GM21360 (cell line): ENCODE measurements around the gene MARCHF4.

Experiments
- ATAC-seq: cut with Tn5 transposase; IDR thresholded peaks from one replicate; pipeline ENCODE4 v1.9.1; 2021; ENCODE audit warnings: mild to moderate bottlenecking, moderate library complexity; ENCODE audit not compliant: unreplicated experiment

The MARCHF4 gene, protein sequence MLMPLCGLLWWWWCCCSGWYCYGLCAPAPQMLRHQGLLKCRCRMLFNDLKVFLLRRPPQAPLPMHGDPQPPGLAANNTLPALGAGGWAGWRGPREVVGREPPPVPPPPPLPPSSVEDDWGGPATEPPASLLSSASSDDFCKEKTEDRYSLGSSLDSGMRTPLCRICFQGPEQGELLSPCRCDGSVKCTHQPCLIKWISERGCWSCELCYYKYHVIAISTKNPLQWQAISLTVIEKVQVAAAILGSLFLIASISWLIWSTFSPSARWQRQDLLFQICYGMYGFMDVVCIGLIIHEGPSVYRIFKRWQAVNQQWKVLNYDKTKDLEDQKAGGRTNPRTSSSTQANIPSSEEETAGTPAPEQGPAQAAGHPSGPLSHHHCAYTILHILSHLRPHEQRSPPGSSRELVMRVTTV

DNA sequence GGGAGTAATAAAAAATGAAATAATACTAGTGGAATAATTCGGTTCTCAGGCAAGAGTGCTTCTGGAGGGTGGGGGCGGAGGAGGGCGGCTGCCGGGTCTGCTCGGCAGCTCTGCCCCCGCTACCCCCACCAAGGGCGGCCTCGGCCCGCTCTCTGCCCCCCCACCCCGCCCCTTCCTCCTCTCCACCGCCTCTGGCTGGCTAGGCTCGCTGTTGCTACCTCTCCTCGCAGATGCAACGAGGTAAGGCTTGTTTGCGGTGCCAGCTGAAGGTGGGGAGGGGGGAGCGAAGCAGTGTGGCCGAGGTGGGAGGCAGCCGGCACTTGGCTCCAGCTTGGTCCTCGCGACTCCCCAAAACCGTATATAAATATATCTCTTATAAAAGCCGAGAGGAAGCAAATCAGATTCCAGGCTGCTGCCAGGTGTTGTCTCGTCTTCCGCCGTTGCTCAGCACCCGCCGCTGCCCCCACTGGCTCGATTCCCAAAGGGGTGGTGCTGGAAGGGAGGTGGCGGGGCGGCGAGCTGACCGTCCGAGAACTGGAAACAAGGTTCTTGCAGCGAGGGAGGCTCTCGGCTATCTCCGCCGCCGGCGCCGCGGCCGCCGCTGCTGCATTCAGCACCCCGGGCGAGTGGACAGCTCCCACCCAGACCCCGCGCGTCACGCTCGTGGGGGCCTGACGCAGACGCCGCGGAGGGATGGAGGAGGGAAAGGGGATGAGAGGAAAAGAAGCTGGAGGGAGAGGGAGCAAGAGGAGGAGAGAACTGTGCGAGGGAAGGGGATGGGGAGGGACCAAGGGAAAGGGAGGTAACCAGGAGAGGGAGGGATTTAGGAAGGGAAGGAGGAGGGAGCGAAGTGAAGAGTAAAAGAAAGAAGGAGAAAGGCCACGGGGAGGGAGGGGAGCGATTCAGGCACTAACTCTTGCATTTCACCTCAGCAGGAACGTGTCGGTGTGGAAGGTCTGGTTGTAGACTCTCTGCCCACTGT lies at the start of gene MARCHF4:
Gene MARCHF4 (minus strand): TSS at position 763 of the 982 bp plus-strand sequence. CDS start 2,223 bp downstream, outside the sequence.
- no peak for ATAC-seq

DNA sequence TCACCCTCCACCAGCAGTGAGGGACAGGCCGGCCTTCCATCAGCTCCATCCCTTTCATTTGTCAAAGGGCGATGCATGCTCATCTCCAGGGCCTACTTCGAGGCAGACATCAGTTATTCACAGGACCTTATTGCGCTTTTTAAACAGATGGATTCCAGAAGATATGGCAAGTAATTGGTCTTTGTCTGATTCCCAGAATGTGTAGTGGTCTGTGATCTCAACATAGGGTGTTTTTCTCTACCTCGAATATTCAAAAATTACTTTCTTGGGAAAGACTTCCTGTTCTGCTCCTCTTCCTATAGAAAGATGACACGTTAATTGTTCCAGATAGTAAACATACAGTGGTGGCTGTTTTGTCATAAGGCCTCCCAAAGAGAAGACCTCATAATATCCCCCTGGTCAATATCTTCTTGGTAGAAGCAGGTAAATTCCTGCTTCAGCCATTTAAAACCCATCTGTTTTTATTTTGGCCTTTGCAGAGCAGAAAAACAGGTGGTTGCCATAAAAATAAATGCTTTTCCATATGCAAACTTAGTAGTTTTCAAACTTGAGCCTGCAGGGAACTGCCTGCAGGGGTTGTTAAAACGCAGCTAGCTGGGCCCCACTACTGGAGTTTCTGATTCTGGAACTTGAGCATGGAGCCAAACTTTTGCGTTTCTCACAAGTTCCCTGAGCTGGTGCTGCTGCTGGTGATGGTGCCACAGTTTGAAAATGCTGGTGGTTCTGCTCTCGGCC lies 48.3 kb upstream of the MARCHF4 start:
- ATAC-seq: no peak

DNA sequence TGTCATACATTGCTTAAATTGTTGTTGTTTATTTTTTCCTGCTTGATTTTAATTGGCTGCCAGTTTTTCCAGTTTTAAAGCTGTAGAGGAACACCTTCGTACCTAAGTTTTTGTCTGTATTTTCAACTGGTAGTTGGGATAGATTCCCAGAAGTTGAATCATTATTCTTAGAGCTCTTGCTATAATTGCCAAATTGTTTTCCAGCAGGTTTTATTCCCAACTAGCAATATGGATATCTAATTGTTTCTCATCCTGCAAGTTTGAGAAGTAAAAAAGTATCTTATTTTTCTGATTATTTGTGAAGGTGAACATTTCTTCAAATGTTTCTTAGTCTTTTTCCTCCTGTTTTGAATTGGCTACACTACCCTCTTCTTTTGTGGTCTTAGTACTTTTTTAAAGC lies 46.7 kb upstream of the MARCHF4 start:
- ATAC-seq: no peak

DNA sequence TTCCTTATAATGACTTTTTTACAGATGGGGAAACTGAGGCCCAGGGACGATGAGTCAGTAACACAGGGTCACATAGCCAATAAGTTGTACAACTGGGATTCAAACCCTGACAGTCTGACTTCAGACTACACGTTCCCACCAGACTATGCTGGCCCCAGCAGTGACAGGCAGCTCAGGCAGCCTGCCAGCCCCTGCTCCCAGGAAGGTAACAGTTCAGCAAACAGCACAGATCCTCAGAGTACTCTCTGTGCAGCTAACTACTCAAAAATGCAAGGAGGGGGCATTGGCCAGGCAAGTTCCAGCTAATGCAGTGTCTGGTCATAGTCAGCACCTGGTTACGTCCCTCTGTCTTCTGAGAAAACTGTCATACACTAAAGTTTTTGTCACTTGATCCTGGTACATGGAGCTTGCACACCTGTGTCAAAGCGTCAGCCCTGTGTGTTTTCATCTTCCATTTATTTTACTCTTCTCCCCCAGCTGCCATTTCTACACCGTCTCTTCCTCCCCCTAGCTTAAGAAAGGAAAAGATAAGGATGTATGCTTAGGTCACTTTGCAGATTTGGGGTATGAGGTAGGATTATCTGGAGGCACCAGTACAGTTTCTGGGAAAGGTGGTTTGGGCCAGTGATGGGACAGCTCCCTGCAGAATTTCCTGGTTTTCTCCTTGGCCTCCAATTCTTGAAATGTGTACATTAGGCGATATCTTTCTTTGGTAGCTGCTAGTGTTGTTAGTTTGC lies 44.5 kb upstream of the MARCHF4 start:
- ATAC-seq: no peak

DNA sequence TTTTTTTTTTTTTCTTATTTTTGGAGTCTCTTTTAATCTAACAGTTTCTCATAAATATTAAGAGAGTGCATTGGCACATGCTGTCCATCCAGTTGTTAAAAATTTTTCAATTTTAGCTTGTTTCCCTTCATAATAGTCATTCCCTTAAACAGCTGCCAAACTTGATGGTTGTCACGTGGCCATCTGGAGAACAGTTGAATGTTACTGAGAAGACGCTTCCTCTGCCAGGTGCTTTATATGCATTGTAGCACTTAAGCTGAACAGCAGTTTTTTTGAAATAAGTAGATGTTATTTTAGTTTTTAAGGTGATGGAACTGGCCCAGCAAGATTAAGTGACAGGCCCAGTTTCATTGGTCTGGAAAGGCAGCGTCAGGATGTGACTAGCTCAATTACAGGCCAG lies 43.3 kb upstream of the MARCHF4 start:
- no peak for ATAC-seq

DNA sequence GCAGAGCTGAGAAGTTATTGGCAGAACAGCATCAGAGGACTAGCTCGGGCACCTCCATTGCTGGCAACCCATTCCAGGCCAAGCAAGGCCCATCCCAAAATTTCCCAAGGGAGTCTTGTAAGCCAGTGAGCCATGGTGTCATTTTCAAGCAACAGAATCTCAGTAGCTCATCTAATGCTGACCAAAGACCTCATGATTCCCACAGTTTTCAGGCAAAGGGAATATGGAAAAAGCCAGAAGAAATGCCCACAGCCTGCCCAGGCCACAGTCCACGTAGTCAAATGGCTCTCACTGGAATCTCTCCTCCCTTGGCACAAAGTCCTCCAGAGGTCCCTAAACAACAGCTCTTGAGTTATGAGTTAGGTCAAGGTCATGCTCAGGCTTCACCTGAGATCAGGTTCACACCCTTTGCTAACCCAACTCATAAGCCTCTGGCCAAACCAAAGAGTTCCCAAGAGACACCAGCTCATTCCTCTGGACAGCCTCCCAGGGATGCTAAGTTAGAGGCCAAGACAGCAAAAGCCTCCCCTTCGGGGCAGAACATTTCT lies 42.6 kb upstream of the MARCHF4 start:
- ATAC-seq: no peak

DNA sequence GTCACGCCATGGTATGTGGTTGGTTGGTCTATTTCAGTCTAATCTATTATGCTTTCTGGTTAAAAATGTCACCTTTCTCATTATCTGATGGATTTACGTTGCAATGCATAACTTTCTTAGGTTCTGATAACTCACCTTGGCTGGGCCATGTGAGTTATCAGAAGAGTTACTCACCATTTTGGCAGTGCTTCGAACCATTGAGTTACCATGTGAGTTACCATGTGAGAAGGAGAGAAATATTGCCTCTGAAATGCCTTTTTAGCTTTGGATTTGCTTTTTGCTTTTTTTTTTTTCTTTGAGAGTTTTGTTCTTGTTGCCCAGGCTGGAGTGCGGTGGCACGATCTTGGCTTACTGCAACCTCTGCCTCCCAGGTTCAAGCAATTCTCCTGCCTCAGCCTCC lies 41.6 kb upstream of the MARCHF4 start:
- ATAC-seq: no peak

DNA sequence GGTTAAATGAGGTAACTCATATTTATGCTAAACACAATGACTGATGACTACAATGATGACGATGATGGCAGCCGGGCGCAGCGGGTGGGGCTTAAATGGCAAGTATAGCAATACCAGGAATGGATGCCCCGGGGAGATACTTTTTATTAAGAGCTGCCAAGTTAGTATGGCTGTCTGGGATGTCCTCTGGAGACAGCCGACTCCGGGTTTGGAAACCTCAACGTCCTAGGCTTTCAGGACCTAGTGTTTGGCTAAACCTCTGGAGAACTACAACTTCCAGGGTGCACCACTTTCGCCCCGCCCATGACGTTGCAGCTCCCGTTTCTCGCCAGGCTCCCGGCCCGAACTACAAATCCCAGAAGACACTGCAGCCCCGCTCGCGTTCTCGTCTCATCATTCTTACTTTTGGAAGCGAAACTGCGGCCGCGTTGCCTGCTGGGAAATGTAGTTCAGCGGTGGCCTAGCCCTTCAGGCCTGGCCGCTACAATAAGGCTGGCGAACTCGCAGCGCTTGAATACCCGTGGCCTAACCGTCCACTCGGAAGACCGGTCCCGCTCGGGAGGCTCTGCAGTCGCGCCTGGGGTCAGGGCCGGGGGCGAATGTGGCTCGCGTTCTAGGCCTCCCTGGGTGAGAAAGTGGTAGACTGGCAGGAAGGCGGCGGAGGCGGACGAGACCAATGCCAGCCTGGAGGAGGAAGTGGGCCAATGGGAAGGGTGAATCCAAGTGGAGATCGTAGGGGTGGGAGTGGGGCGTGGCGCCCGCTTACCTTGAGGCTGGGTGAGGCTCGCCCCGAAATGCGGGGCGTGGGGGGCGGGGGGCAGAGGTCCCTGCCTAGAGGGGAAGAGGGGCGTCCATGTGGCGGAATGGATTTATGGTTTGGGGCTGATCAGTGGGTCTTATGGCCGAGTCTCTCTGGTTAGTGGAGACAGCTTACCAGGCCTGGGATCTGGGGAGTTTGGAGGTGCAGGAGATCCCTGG lies 40.0 kb upstream of the MARCHF4 start, which contains the start of gene SMARCAL1:
Gene SMARCAL1 (plus strand): TSS at position 463 of the 978 bp plus-strand sequence. CDS start 2,221 bp downstream, outside the sequence.
- peak; percentile 92 for ATAC-seq

DNA sequence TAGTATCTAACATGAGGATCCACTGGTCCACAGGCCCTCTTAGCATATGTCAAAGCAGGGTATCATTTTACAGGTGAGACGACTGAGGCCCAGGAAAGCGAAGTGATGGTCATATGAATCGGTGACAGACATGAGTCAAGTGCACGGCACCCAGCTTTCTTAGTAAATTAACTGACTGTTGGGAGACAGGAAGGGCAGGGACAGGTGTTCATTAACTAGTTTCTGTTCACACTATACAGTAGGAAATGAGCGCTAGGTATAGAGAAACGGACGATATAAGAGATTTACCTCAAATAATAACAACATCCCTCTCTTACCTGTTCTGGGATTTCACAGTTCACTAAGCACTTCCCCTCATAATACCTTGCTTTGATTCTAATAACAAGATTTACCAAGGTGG lies 38.3 kb upstream of the MARCHF4 start:
- no peak for ATAC-seq

DNA sequence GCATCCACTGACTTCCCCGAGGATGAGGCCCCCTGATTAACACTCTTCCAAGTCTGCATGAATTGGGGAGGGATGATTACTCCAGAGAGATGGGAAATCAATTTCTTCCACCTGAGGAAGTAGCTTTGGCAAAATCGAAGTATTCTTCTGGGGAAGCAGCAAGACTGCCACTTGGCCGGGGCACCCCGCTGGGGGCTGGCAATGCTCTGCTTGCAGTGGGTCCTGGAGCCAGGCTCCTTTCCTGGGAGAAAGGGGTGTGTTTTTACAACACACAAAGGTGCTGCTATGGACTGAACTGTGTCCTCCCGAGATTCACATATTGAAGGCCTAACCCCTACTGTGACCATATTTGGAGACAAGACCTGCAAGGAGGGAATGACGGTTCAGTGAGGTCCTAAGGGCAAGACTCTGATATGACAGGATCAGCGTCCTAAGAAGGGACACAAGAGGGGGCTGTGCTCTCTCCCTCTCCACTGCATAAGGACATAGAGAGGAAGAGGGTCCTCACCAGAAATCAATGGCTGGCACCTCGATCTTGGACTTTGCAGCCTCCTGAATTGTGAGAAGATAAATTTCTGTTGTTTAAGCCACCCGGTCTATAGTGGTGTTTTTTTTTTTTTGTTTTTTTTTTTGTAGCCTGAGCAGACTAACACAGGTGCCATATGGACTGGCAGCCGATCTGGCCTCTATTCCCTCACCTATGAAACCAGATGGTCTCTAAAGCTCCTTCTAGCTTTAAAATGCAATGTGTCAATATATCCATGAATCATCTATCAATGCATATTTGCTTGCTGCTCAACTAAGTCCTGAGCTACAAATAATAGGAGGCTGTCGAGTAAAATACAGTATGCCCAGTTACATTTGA lies 36.4 kb upstream of the MARCHF4 start:
- ATAC-seq: no peak

DNA sequence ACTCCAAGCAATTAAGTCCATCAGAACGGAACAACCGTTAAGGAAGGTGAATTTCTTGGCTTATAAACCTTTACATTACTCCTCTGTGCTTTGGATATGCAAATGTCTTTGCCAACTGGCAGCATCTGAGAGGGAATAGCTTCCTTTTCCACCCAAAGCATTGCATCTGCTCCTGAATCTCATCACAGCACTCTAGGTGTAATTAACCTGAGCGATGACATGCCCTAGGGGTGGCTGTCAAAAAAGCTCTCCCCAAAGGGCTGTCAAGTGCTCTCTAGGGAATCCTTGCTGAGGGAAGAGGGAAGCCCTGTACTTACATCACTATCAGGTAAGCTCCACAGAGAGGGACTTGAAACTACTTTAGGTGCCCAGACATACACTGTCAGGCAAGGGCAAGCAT lies 34.5 kb upstream of the MARCHF4 start:
- no peak for ATAC-seq

DNA sequence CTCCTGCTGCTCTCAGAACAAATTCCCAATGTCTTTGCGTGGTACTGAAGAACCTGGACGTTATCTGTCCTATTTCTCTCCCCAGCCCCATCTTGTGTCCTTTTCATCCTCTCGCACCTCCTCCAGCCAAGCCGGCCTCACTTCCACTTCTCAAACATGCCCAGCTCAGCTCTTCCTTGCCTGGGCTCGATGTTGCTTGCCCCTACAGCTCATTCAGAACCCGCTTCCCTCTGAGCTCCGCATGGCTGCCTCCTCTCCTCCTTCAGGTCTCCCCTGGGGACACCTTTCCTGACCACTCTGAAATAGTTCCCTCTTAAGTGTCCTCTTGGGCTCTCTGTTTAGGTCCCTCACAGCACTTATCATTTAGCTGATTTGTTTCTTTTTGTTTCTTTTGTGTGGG lies 33.3 kb upstream of the MARCHF4 start:
- ATAC-seq: no peak

DNA sequence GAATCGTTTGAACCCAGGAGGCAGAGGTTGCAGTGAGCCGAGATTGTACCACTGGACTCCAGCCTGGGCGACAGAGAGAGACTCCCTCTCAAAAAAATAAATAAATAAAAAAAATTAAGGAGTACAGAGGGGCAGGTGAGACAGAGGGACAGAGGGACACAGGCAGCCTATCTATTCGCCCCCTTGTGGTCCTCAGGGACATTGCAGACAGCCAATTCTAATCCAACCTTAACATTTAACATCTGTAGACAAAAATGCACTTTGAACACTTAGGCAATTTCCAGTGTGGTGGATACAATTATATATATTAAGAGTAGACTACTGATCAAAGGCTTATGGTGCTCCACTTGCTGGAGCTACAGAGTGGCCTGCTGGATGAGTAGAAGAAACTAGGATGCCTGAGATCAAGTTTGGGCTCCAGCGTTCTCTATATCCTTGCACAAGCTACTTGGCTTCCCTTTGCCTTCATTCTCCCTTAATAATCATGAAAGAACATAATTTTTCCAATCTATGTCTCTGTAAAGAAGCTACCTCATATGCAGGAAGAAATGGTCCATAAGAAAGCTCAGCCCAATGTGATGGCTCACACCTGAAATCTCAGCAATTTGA lies 31.8 kb upstream of the MARCHF4 start:
- no peak for ATAC-seq

DNA sequence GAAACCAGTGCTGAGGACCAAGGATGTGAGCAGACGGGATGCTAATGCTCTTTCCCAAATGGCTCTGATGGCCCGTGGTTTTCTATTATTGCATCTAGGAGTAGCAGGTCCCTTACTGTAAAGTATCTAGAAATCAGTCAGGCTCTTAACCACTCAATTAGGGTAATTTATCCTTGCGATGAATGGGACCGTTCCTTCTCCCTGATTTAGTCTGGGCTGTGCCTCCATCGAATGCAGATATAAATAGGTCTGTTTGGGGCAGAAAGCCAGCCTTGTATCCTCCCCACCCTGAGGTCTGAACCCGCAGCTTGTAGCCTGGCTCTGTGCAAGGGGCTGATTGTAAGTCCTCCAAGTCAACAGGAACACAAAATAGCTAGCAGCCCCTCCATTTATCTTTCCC lies 30.5 kb upstream of the MARCHF4 start:
- no peak for ATAC-seq

DNA sequence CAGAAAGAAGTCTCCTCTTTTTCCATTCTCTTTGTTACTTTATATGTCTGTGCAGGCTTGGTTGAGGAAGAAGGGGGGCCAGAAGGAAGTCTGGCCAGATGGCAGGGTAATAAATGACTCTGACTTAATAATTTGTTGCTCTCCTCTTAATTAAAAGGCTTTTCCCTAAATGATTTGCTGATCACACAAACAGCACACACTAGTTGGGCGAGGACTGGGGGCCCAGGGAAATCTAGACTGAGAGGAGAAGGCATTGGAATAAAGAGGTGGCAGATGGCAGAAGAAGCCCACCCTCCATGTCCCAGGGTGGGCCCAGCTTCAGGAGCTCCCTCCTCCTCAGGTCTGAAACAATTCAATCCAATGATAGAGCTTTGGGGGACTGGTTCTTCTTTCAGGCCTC lies 27.3 kb upstream of the MARCHF4 start:
- no peak for ATAC-seq

DNA sequence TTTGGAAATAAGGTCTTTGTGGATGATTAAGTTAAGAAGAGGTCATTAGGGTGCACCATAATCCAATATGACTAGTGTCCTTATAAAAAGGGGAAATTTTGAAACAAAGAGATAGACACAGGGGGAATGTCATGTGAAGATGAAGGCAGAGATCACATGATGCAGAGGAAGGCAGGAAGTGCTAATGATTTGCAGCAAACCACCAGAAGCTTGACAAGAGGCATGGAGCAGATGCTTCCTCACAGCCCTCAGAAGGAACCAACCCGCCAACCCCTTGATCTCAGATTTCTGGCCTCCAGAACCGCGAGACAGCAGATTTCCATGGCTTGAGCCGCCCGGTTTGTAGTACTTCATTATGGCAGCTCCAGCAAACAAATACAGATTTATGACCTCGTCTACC lies 22.6 kb upstream of the MARCHF4 start:
- no peak for ATAC-seq
